Hindlimb muscle (tissue), 1 donor: ENCODE data around the gene TRMT112. TPM values are rescaled to one million over a fixed set of nuclear protein-coding genes. Genes with fewer than 3 reads are reported as not detected.

Experiments
- DNase-seq: peaks from one replicate; pipeline ENCODE4 v3.0.0-alpha.2; 2013
- polyA plus RNA-seq: library from polyadenylated mRNA; unstranded; fragments of 120-200 nt; gene quantifications from one replicate; pipeline ENCODE4 v1.2.1, GENCODE V29; 2013; ENCODE audit not compliant: insufficient read length

The TRMT112 gene
- polyA plus RNA-seq, 1 donor: 179 TPM

DNA sequence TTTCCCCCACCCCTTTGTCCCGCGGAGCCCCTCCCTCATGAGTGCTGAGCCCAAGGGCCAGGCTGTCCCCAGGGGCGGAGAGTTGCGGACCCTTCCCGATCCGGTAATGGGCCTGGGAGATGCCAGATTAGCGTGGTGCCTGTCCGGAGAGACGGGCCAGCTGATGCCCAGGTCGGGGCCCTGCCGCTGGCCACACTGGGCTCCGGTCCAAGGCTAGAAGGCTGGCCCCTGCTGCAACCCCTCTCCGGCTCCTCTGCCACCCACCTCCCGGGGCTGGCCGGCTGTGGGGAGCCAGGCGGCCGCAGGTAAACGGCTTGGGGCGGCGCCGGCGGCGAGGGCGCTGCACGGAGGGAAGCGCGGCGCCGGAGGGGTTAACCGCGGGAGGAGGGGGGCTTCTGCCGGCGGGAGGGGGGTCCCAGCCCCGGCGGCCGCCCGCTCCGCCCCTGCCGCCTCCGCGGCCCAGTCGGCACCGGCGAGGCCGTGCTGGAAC, 26.1 kb downstream of the TRMT112 start, which contains the start of gene KCNK4:
KCNK4 (plus strand) TSS at position 41 of the 490 bp plus-strand sequence. CDS start 1,717 bp downstream, outside the sequence.
- no peak for DNase-seq

DNA sequence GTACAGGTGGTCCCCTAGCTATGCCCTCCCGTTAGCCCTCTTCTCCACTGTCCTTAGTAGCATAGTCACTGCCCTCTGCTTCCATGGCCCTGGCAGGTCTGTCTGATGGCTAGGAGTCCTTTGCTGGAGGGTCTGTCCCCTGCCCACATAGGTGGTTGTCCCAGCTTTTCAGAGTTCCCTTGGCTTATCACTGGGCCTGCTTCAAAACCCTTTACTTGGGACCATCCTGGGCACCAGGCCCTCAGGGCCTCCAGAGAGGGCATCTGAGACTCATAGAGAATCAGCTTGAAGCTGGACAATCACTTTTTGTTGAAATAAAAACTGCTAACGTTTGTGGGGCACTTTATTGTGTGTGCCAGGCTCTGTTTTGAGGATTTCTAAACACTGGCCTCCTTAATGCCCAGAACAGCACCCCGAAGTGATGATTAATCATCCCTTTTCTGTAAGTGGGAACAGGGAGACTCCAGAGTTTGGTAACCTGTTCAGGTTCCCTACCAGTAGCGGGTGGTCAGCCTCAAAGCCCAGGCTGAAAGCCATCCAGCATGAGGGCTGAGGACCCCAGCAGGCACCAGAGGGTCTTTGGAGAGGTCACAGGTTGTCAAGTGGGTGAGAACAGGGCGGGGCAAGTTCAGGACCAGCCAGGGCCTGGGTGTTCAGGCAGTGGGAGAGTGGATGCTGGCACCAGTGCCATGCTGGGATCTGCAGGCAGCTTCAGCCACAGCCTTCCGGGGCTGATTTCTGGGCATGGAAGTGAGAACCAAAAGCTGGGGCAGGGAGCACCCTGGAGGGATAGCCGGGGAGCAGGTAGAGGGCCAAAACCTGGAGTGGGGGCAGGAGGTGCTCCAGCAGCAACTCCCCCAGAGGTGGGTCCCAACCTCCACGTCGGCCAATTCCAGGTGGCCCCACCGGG, 26.8 kb downstream of the TRMT112 start:
- no peak for DNase-seq

DNA sequence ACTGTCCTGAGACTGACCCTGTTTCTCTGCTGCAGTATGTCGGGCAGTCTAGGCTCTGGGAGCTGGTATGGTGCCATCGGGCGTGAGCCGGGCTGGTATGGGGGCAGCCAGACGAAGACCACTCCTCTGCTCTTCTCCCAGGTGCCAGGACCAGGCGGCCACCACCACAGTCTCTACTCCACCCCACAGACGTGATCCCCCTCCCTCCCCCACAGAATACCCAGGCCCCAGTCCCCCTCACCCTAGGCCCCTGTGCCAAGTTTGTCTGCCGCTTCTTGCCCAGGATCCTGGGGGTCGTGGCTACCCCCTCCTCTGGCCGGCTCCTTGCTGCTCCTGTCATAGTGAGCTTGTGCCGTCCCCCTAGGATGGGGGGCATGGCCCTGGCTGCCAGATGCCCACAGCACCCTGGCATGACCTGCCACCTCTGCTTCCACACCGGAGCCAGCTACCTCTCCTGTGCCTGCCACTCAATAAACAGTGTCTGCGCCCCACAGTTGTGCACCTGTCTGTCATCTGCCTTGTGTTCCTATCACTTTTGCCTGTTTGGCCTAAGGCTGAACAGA, 28.3 kb downstream of the TRMT112 start:
- no peak for DNase-seq

DNA sequence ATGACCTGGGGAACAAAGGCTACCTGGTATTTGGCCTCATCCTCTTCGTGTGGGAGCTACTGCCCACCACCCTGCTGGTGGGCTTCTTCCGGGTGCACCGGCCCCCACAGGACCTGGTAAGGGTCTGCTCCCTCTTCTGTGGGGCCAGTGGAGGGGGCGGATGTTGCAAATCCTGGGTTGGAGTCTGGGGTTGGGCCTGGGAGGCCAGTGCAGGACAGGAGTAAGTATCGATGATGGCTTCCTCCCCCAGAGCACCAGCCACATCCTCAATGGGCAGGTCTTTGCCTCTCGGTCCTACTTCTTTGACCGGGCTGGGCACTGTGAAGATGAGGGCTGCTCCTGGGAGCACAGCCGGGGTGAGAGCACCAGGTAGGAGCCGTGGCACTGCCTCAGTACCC, 29.0 kb downstream of the TRMT112 start:
- no peak for DNase-seq

DNA sequence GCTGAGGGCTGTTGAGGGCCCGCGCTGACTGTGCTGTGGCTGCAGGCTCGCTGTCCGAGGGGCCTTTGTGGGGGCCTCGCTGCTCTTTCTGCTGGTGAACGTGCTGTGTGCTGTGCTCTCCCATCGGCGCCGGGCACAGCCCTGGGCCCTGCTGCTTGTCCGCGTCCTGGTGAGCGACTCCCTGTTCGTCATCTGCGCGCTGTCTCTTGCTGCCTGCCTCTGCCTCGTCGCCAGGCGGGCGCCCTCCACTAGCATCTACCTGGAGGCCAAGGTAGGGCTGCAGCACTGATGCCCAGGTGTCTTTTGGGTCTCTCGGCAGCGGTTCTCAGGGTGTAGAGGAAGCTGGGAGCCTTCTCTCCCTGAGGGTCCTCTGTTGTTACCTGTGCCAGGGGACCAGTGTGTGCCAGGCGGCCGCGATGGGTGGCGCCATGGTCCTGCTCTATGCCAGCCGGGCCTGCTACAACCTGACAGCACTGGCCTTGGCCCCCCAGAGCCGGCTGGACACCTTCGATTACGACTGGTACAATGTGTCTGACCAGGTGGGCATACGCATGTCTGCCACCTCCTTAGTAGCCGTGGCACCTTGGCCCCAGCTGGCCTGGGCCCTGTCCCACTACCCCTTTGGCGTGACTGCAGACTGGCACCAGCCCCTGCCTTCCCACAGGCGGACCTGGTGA, 29.5 kb downstream of the TRMT112 start:
- DNase-seq: no peak

DNA sequence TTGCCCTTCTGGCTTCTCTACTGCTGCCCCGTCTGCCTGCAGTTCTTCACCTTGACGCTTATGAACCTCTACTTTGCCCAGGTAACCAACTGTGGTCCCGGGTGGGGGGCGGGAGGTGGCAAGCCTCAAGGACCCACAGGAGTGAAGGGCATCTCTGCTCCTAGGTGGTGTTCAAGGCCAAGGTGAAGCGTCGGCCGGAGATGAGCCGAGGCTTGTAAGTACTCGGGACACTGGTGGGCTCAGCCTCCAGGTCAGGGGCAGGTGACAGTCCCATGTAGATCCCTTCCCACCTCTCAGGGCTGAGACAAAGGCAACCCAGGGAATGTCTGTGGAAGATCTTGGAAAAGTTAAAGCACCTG, 30.6 kb downstream of the TRMT112 start:
- no peak for DNase-seq

DNA sequence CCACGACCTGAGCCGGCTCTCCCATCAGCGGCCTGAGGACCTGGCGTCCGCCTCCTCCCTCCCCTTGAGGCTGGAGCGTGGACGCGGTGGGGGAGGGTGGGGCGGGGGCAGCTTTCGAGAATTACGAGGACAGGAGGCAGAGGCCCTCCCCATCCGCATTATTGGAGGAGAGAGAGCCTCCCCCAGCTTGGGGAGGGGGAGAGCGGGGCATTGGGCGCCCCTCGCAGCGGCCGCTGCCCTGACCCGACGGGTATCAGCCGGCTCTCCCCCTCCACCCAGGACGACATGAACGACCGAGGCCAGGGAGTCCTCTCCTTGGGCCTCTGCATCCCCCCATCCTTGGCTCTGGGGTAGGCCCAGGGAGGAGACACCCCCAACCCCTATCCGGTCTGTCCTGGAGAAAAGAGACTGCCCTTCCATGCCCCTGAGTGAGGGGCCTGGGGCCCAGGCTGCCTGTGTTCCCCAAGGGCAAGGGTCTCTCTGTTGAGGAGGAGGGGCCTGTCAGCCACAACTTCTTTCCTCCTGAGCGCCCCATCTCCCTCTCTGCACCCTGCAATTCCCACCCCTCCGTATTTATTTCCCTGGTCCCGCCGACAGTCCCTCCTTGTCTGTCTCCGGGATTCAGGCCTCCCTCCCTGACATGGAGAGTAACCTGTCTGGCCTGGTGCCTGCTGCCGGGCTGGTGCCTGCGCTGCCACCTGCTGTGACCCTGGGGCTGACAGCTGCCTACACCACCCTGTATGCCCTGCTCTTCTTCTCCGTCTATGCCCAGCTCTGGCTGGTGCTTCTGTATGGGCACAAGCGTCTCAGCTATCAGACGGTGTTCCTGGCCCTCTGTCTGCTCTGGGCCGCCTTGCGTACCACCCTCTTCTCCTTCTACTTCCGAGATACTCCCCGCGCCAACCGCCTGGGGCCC, 31.2 kb downstream of the TRMT112 start:
- no peak for DNase-seq

DNA sequence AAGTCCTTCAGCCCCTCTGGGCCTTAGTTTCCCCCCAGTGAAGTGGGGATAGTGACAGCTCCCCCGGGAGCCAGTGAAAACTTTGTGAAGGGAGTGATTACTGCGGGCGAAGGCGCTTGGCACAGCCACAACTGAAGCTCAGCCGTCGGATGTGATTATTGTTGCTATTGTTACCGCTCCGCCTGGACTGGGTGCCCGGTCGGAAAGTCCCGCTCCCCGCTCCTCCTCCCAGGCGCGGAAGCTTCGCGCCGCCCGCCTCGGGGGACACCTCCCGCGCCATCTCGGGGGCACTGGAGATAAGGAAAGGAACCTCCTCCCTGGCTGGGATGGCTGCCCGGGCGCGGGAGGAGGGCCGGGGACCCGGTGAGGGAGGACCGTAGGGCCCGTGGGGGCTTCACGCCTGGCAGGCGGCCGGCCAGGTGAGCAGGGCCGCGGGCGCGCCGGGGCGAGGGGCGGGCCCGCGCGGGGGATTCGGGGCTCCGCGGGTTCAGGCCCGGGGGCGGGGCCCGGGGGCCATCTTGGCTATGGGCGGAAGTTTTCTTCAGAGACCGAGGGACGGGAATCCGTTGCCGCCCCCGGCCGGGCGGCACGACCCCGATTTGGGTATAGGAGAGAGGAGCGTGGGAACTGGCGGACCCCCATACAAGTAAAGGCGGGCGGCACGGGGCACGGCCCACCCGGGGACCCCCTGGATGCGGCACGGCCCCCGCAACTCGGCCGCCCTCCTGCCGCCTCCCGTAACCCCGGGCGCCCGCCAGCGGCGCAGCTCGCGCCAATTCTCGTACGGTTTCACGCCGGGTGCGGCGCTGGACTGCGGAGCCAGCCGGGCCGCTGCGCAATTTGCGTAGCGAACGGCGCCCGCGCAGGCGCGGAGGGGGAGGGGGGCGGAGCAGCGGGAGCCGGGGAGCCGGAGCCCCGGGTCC, 32.1 kb downstream of the TRMT112 start, which contains the start of gene GPR137:
GPR137 (plus strand) TSS at position 887 of the 923 bp plus-strand sequence. CDS start 677 bp downstream, outside the sequence.
- peak; percentile 94 for DNase-seq

DNA sequence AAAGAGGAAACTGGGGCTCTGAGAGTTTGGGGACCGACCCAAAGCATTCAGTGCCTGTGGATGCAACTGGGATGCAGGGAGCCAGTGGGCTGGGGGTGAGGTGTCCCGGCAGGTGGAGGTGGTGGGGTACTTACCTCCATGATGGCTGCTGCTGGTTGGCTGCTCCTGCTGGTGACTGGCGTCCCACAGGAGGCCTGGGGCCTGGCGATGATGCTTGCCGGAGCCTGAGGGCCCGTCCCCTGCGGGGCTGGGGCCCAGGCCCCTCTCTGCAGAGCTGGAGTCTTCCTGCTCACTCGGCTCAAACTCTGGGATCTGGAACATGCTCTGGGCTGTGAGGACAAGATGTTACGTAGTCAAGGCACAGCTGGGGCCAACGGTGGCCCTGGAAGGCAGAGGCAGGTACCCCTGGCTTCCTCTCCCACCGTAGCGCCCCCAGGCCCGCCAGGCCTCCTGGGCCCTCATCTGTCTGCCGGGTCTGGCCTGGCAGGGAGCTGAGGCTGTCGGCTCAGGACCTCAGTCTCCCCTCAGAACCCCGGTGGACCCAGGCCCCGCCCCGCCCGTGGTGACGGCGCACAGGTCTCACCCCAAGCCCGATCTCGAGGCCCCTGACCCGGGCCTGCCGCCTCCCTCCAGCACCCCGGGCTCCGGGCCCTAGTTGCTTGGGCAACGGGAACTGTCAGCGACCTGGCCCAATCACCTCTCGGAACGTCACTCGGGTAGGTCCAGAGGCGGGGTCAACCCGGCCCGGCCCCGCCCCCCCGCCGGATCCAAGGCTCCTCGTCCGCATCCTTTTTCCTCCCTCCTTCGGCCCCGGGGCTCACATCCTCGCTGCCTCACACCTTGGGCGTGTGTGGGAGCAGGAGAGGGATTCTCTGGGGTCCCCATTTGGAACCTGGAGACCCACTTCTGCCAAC, 33.1 kb downstream of the TRMT112 start, which contains the start of gene BAD:
BAD (minus strand) TSS at position 618 of the 914 bp plus-strand sequence; CDS start at position 321, 297 bp downstream.
- peak; percentile 95 for DNase-seq

DNA sequence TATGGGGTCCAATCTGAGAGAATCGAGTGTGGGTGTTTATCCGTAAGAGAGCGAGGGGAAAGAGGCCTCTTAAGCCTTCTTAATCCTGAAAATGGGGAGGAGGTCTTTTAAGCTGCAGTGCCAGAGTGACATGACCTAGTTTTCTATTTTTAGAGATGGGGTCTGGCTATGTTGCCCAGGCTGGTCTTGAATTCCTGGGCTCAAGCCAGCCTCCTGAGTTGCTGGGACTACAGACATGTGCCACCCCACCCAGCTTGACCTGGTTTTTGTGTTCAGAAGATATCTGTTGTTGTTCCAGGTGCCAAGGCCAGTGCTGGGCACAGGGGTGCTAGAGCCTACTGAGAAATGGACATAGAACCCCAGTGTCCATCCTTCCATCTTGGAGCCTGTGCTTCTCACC, 34.3 kb downstream of the TRMT112 start:
- no peak for DNase-seq

DNA sequence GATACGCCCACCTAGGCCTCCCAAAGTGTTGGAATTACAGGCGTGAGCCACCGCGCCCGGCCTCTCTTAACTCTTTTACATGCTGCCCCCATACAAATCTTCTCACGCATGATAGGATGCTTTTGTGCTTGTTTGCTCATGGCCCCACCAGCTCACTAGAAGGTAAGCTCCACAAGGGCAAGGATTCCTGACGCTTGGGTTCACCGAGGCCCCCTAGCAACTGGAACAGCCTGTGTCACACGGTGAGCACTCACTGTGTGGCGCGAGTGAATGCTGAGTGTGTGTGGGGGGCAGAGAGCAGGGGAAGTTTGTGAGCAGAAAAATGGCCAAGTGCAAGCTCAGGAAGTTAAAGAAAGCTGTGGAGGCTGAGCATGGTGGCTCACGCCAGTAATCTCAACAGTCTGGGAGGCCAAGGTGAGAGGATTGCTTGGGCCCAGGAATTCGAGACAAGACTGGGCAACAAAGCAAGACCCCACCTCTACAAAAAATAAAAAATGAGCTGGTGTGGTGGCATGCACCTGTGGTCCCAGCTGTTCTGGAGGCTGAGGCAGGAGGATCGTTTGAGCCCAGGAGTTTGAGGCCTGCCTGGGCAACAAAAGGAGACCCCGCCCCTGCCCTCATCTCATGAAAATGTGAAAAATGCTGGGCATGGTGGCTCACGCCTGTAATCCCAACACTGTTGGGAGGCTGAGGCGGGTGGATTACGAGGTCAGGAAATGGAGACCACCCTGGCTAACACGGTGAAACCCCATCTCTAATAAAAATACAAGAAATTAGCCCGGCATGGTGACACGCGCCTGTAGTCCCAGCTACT, 35.2 kb downstream of the TRMT112 start:
- no peak for DNase-seq

DNA sequence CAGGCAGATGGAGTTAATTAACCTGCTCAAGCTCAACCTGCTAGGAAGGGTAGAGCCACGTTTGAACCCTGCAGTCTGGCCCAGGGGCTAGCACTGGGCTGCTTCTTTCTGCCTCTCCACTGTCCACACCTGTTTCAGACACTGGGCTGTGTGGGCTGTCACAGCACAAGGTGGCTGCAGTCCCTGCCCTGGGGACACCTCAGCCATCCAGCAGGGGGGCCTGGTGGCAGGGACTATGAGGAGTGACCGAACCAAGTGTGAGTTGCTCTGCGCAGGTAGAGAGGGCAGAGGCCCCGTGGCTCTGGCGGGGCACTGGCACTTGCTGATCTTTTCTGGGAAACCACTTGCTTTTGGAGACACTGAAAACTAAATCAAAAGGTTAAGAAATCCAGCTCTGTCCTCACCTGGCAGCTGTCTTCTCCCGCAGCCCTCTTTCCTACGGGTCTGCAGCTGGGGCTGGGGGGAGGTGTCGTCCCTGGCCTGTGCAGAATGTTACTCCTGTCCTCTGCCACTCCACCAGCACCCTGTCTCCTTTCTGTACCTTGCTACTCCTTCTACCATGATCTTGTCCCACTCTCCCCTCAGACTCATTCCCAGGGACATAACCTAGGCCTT, 38.7 kb downstream of the TRMT112 start:
- DNase-seq: no peak

DNA sequence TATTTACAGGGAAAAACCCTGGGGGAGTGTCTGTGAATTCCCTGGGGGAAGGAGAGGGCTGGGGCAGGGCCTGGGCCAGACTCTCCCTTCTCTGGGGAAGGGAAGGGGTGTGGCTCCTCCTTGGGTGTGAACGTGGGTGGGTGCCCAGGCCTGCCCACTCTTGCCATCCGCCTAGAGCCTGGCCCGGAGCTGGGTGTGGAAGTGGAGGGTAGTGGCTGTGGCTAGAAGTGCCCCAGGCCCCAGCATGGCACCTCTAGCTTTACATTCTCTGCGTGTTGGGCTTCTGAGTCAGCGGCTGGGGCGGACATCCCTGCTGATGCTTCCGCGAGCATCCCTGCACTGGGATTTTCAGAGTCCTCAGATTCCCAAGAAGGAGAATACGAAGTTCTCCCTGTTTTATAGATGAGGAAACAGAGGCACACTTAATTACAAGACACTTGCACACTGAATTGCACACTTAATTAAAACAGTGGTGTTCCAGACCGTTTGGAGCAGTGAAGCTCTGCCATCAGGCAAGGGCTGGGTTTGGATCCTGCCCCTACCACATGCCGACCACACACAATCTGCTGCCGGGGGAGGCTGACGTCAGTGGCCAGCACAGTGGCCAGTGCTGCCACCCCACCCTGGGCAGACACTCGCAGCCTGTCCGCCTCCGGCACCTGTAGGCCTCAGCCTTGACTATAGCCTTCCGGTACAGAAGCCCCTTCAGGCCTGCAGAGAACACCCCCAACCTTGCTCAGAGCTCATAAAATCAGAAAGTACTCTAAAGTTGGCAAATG, 40.5 kb downstream of the TRMT112 start:
- DNase-seq: no peak

DNA sequence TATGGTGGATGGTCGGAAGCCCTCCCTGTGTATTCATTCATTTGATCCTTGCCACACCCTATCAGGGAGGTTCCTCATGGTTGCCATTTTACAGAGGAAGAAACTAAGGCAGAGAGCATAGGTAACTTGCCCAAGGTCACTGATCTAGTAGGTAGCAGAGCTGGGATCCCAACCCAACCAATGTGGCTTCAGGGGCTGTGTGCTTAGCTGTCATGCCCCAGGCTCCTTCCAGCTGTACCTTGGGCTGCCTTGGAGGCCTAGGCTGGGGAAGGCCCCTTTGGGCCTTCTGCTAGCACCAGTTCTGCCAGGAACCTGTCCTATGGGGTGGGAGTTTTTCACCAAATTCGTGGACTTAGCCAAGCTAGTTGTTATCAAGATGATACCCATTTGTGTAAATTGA, 41.5 kb downstream of the TRMT112 start:
- no peak for DNase-seq

DNA sequence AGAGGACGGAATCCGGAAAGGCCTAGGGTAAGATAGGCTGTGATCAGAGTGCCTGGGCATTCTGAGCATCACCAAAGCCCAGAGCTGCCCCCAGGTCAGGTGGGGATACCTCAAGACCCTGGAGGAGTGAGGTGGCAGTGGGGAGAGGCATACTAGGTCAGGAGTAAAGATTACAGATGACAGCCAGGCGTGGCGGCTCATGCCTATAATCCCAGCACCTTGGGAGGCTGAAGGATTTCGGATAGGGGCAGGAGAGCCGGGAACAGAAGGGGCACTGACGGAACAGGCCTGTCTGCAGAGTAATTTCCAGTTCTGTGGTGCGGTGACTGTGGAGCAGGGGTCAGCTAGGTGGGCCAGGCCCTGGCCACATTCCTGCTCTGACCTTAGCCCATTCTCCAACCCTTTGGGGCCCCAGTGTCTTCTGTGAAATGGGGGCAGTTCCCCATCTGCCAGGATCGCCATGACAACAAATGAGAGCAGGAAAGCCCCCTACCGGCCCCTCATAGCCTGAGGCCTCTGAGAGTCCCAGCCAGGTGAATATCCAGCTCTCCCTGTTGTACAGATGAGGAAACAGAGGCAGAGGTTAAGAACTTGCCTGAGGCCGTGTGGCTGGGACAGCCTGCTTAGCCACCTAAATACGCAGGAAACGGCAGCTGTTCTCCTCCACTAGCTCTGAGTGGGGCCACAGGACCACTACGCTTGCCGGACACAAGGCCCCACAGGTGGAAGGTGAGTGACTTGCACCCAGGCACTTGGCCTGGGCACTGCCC, 42.1 kb downstream of the TRMT112 start:
- DNase-seq: no peak

DNA sequence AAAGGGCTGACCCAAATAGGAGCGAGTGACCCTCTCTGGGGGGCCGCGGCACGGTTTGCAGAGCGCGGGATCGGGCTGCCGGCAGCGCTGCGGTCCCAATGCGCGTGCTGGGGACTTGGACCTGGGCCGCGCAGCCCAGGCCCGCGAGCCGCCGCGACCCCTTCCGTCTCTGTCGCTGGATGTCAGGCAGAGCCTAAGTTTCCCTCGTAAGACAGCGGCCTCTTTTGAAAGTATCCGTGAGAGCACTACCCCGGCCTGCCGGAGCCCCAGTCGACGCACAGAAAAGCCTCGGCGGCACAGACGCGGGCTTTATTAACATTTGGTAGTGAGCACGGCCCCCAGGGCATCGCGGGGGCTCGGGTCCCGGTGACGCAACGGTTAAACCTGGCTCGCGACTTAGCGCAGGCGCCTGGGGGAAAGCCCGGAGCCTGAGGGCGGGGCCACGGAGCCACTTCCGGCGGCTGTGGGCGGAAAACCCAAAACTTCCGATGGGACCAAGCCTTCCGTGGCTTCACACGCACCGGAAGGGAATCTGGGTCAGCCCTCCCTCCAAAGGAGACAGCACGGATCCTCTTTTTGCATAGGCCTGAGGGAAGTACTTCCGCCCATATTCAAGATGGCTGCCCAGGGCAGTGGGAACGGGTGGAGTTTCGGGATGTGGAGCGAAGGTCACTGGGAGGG, 47.7 kb downstream of the TRMT112 start:
- peak; percentile 99 for DNase-seq
